ENCODE measurements around the gene TOM1L2. TPM values are rescaled to one million over a fixed set of nuclear protein-coding genes. Genes with fewer than 3 reads are reported as not detected.
A peak's percentile ranks its signal among the peaks of the same experiment; 100 is the strongest.

TOM1L2 gene
- polyA plus RNA-seq, 12 donors = 24.6 to 54.9 (median 38.8) TPM; not detected in 1

DNA sequence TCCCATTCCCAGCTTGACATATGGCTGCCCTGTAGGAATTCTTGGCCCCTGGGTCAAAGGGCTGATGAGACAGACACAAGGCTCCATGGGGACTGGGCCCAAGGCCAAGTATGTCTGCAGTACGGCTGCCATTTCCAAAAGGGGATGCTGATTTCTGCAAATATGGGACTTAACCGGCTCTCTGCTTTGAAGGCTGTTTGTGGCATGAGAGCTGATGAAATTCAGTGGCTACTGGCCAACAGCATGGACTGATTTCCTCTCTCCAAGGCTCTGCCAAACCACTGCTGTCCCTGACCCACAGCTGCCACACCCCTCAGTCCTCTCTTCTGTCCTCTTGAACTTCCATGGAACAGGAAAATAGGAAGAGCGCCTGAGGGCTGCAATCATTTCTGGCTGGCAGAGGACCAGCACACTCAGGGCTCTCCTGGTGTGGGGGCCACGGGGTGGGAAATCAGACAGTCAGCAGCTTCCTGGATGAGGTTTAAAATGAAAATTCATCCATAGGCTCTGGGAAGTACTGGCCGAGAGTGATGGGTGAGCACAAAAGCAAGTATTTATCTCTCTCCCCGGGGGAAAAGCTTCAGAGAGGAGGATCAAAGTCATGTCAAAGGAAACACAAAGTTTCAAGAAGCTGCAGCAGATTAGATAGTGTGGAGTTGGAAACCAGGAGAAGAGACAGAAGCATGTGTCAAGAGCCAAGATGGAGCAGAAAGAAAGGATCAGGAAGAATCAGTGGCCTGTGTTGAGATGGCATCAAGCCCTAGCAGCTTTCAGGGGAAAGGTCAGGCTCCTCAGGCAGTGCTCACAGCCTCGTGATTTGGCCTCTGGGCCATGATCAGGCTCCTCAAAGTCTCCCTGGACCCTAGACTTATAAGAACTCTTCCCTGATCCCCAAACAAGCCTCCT lies 71.3 kb downstream of the TOM1L2 start:
- peak; percentile 82 for DNase-seq

DNA sequence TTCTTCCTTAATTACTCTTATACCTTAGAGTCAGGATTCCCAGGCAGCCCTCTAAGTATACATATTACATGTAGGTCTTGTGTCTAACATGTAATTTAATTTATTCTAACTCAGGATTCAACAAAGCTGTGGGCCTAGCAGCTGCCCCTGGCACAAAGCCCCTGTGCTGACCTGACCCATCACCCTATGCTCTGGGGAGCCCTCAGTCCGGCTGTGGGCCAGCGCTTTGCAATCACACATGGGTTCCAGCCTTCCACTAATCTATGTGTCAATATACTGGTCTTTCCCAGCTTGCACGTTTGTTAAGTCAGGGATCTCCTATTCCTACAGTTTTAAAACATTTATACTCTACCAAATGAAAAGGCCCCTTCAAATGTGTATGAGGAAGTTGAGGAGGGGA lies 72.7 kb downstream of the TOM1L2 start:
- no peak for DNase-seq

DNA sequence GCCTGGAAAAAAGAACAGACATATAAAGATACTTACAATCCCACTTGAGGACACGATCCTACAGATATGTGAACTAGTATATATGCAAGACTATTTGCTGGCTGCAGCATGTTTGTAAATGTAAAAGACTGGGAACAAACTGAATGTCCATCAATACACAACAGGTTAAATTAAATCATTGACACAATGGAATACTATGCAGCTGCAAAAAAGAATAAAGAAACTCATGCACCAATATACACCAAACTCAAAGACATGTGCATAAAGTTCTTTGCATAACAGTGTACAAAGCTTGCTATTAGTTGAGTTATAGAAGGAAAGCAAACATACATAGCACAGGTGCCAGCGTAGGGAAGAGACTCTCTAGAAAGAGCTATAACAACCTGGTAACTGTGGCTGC lies 73.5 kb downstream of the TOM1L2 start:
- no peak for DNase-seq

DNA sequence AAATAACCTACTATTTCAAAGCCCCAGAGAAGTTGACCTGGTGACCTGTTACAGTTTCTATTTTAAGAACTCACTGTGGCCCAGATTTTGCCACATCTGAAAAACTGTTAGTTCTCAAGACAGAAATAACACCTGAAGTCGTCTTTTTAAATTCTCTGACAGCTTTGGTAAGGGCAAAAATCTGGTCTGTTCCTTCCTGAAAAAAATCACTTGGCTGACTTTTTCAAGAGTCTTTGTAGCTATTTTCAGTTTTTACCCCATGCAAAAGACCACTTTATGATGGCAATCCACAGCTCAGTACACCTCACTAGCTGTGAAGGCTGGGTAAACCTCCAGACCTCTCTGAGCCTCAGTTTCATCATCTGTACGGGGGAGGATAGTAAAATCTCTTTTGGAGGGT lies 74.8 kb downstream of the TOM1L2 start:
- no peak for DNase-seq

DNA sequence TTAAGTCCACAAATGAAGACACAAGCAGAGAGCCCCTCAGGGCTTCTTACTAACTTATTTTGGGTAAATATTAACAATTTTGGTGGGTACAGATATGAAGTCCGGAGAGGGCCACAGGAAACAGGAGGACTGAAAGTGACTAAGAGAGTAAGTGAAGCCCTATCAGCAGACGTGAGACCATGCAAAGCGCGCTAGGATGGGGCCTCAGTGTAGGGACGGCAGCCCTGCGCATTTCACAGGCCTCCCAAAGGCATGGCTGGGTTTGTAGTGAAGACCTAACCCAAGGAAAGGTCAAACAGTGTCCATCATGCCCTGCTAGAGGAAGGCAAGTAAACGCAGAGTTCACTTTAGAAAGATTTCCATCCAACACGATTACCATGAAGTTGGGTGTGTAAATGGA lies 75.5 kb downstream of the TOM1L2 start:
- DNase-seq = no peak

DNA sequence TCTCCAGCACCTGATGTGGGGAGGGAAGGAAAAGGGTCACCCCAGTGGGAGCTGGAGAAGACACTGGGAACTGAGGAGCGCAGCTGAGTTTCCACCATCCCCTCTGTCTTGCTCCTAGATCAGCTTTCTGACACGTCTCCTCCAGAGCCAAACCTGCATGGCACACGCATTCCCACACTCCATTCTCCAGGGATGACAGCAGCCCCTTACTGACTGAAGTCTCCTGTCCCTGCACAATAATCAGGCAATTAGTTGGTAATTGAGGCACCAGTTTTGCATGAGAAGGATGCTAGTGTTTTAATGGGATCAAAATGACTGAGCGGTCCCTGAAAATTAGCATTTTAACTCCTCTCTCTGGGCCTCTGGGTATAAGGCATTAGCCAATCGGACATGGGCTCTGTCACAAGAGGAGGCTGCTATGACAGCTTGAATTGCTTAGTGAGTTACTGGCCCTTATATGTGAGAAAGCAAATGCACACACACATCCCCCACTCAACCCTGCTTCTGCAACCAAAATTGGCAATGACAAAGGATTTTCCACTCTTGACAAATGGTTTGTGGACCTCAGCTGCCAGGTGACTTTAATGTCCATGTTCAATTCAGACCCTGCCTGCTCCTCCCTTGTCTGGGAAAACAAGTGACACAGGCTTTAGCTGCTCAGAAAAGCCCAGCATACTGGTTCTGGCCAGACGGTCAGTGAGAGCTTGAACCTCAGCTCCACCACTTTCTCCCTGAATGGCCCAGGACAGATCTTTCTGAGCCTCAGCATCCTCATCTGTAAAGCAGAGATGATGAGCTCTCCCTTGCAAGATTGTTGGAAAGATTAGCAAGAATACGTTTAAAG lies 78.2 kb downstream of the TOM1L2 start:
- DNase-seq = no peak

DNA sequence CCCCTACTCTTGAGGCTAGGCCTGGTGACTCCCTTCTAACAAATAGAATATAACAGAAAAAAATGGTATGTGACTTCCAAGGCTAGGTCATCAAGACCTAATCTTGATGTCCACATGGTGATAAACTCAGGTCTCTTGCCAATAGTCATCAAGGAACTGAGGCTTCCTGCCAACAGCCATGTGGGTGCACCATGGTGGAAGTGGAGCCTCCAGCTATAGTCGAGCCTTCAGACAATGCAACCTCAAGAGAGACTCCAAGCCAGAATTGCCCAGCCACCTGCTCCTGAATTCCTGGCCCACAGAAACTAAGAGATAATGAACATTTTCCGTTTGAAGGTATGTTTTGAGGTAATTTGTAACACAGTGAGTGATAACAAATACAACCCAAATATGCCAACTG lies 79.5 kb downstream of the TOM1L2 start:
- DNase-seq = no peak

DNA sequence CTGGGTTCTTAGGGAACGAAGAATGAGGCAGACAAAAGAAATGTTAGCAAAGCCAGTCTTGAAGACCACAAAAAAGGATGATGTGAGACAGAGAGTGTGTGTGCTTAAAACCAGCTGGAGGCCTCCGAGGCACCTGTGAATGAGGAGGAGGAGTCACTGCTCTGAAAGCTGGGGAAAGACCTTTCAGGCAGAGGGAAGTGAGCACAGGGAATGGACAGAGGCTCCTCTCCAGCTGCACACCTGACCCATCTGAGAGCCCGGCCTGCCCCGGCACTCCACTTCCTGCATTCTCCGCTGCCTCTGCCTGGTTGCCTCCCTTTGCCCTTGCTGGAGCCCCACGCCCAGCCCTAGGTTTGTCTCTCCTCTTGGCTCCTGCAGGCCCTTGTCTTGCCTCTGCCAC lies 80.2 kb downstream of the TOM1L2 start:
- no peak for DNase-seq

DNA sequence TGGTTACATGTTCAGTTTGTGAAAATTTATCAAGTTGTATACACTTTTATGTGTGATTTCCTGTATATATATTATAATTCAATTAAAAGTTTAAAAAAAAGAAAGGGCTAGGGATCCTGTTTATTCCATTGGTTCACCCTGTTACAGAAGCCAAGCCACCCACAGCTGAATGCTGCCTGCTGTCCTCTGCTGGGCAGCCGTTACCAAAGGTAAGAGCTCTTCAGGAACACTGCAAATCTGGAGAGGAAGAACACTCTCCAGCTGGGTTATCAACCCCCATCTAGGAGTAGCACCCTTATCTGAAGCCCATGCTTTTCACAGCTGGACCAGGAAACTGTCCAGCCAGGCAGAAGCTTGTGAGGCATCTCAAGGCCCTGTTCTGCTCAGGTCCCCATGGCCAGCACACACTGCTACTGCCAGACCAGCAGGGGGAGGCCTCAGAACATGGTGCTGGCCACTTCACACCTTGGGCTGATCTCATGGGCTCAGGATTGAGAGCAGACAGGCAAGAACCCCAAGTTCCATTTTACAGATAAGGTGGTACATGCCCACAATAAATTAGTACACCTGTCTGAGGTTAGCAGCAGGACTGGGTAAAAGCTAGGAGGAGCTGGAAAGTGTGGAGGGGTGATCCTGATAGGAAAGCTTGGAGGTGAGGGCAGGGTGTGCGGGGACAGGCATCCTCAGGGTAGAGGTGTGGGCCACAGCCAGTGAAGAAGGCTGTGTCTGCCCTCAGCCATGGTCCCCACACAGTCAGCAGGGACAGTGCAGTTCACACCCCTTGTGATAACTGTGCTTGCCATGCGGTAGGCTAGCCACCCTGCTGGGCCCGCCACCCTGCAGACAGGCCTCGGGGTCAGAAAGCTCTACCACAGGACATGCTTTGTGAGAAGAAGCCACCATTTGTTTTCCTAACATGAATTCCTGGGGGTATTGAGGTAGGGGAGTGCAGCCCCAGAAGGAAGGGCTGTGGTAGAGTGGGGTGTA lies 81.1 kb downstream of the TOM1L2 start:
- no peak for DNase-seq

DNA sequence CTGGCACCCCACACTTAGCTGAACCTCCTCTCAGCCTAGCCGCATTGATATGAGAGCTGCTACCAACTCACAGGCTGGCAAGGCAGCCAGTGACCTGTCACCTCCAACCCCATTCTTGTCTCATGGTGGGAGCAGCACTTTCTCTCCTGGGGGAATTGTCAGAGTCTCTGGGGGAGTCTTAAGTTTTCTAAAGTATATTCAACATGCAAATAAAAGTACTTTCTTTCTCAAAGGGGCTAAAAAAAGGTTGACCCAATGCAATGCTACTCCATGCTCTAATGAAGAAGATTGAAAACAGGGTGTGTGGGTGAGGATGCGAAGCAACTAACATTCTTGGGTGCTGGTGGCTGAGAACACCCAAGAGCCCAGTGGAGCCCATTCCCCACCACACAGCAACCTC lies 82.3 kb downstream of the TOM1L2 start:
- DNase-seq = no peak

DNA sequence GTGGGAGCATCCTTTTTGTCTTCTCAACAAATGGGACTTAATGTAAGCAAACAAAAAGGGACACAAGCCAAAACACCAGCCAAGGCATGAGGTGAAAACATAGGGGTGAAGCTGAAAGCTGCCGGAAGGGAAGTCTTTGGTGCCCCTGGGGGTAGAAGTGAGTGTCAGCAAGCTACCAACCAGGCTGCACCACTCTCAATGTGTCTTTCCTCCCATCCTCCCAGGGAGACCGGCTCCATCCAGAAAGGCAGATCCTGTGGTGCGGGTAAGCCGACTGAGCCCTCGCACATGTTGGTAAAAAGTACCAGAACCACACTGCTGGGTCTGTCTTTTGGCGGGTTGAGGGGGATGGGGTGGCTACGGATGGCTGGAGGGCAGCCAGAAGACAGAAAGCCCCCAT lies 83.4 kb downstream of the TOM1L2 start:
- no peak for DNase-seq

DNA sequence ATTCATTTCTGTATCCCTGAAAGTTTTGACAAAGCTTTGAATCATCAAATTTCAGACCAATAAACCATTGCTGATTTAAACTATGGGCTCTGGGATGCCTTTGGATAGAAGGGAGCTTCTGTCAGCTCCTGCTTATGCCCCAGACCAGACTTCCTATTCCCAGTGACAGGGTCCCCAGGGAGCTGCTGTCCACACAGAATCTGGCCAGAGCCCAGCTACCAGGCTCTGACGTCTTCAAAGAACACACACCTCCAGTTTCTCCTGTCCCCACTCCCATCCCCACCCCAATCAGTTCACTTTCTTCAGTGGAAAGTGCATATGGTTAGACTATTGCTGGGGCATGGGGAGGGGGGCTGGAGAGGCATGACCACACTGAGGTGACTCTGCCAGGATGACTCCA lies 83.8 kb downstream of the TOM1L2 start:
- no peak for DNase-seq

DNA sequence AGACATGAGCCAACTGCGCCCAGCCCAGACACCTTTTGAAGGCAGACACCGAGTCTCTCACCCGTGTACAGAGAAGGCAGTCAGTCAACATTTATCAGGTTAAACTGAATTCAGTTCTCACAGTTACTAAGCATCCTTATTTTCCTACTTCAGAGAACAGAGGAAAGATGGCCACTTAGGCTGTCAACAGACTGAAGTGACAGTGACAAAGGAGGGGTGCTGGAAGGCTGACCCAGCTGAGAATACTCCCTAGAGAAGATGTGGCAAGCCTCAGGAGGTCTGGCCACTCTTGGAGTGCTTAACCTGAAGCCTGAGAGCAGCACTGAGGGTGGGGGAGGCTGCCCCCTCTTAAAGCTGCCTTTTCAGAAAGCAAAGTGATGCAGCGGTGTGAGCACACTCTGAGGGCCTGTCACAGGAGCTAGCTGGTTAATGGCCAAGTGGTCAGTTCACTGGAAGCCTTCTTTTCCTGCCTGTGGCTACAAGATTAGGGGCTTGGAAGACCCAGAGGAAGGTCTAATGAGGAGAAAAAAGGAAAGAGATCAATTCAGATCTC lies 84.4 kb downstream of the TOM1L2 start:
- no peak for DNase-seq

DNA sequence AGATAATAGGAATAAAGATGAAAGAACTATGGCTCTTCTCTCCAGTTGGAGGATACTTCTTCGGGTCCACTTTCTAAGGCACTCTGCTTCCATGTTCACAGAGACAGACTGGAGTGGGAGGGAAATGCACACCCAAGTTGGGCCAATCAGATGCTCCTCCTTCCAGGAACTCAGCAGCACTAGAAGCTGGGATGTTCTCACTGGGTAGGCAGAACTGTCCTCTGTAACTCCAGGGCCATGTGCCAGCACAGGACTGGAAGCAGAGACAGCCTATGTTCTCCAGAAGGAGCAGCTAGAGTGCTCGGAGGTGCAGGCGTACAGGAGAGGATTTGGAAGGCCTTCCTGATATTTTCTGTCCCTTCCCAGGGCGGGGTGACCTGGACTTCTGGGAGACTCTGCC lies 85.5 kb downstream of the TOM1L2 start:
- no peak for DNase-seq

DNA sequence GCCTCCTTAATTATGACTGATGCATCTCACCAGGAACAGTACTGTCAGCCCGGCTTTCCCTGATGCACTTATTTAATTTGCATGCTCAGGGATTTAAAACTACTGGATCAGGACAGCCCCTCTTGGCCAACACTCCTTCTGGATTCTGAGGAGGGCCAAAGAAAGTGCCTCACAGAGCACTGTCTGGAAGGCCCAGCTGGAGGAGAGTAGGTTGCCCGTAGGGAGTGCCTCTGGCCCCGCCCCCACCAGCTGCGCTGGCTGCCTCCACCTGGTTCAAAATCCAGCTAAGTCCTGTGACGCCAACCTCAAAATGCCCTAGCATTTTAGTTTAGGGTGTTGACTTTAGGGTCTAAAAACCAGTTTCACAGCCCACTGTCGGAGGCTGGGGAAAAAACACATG lies 86.0 kb downstream of the TOM1L2 start:
- no peak for DNase-seq

DNA sequence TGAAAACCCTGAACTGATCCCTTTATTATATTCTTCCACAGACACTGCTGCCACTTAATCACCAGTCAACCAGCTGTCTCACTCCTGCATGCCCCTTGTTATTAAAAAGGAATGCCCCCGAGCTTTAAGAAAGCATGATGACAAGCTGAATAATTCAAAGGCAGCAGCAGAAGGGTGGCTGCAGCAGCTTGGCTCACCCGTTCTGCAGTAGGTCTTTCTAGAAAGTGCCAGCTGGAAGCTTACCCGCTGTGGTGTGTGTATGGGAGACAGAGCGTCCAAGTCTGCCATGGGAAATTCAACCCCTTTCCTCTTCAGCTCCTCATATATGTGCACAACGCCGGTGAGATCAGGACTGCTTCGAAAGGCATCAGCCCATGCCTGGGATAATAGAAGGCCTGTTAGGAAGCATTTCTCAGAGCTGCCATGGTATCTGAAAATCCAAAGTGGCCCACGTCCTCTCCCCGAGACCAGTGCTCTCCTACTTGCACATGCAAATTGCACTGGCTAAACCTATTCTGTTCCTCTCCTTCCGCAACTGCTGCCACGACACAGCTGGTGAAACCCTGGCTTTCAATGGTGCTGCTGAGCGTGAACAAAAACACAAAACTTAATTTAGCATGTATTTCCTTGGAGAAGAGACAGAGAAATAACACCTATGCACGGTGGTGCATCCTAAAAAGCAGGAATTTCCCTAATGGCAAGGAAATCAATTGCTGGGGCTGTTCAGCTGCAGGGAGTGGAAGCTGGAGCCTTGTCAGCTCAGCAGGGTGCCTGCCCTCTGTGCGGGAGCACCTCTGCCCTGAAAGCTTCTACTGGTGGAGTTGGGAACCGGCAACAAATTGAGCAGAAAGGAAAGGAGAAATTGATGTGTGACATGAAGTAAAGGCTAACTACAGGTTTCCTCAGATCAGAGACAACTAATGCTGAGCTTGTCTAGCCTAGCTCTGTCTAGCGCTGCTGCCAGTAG lies 87.5 kb downstream of the TOM1L2 start:
- no peak for DNase-seq

DNA sequence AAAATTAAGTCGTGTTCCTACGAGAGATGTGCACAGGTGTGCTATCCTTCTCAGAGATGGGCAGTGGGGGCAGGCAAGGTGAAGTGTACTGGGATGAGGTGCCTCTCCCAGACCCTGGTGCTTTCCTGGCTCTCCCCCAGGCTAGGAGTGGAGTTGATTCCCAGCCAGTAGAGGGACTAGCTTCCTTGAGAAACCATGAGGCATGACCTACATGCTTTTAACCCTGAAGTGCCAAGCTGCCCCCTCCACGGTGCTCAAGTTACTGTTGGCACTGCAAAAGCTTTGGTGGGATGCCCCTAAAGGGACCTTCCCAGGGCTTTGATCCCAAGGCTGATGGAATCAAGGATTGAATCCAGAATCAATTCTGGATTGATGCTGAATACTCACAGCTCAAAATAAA lies 88.4 kb downstream of the TOM1L2 start:
- DNase-seq = no peak

DNA sequence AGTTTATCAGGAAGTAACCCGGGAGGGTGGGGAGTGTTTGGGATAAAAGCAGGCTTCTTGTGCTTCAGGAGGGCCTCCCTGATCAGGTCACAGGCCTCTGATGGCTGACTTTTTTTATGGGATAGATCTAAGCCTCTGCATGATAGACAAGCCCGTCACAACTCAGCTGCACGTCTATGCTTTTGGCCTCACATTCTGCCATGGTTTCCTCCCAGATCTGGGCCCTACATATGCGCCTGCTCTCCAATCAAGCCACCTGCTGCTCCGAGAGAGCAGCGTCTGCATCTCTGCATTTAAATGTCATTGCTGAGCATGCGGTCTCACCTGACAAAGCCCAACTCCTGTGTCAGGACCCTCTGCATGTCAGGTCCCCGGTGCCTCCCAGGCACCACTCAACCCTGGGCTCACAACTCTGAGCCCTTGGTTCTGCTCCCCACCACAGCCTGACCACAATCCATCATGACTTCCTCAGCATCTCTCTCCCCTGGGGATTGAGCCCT lies 90.1 kb downstream of the TOM1L2 start:
- DNase-seq = no peak

DNA sequence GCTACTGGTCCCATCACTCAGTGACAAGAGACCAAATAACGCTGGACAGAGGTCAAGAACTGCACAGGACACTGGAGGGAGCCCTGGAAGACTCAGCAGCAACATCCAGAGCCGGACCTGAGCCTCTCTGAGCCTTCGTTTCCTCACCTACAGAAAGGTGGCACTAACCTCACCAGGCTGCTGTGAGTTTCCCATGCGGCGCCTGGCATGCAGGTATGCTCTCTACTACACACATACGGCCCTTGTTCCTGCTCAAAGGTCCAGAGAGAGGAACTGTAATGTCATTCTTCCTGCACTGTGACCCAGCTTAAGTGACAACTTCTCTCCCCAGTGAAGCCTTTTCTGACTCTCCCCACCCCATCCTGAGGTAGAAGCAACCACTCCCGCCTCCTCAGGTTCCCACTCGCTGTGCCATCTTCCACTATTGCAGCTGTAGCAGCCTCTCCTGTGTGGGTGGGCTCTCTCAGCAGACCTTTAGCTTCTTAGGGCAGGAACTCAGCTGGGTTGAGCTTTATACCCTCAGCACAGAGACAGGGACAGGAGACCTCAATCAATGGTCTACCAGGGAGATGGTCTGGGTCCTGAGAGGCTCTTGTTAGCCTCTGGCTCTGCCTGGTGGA lies 91.5 kb downstream of the TOM1L2 start:
- no peak for DNase-seq

Data from muscle of arm (tissue), 12 donors.